Astrocyte (in vitro differentiated cells and primary cell): Measurements from ENCODE around the gene NOBOX.

Experiments used
- CTCF ChIP-seq: IDR thresholded peaks from 2 replicates; pipeline ENCODE4 v1.5.1; 2011; ENCODE audit warnings: low read depth, mild to moderate bottlenecking, inconsistent platforms, low read length, moderate library complexity; ENCODE audit not compliant: insufficient read depth
- EZH2 ChIP-seq: IDR thresholded peaks from 2 replicates; pipeline ENCODE4 v1.6.1; 2012; ENCODE audit warnings: mild to moderate bottlenecking, low read length, inconsistent platforms; ENCODE audit not compliant: insufficient read depth

DNA sequence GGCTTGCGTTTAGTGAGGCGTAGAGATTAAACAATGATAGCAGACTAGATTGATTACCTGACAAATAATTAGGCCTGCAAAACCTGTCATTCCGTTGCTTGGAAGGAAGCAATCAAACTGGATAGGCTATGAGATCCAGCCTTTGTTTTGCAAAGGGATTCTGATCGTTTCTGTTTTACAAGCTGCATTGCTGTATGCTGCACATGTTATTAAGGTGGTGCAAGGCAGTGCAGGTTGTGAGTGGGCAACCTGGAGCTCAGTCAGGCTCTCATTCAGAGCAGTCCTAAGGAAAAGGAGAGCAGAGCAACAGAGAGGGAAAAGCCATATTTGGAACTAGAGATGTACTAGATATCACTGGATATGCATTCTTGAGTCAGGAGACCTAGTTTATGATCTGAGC is 6.9 kb upstream of the NOBOX start:
- TF ChIP-seq CTCF (no peak), EZH2 (no peak)
